ENCODE results near the gene SIPA1L3.

Gene SIPA1L3

DNA sequence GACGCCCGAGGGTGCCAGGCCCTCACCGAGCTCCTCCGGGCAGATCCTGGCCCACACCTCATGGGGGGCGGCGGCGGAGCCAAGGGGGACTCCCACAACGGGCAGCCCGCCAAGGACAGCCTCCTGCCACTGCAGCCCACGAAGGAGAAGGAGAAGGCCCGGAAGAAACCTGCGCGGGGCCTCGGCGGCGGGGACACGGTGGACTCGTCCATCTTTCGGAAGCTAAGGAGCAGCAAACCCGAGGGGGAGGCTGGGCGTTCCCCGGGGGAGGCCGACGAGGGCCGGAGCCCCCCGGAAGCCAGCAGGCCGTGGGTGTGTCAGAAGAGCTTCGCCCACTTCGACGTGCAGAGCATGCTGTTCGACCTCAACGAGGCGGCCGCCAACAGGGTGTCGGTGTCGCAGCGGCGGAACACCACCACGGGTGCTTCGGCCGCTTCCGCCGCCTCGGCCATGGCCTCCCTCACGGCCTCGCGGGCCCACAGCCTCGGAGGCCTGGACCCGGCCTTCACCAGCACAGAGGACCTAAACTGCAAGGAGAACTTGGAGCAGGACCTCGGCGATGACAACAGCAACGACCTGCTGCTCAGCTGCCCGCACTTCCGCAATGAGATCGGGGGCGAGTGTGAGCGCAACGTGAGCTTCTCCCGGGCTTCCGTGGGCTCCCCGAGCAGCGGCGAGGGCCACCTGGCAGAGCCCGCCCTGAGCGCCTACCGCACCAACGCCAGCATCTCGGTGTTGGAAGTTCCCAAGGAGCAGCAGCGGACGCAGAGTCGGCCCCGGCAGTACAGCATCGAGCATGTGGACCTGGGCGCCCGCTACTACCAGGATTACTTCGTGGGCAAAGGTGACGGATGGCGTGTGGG is 175.5 kb downstream of the SIPA1L3 start:
- Histone ChIP-seq H3K4me3 (ENCODE audit: control insufficient read depth in 1 of 7, extremely low read depth in 1 of 7, insufficient read depth in 4 of 7, low read depth in 2 of 7, low read length in 6 of 7) (no peak overlapping the region), H3K4me1 (ENCODE audit: control extremely low read depth in 1 of 4, control insufficient read depth in 4 of 4, insufficient read depth in 4 of 4, low read length in 3 of 4) (peaks cover 0 to 7% (median 3%) of the 10 kb centered on the region in 4 experiments), H3K36me3 (ENCODE audit: control insufficient read depth in 4 of 4, insufficient read depth in 4 of 4, low read length in 3 of 4) (peaks cover 6 to 46% (median 27%) of the 10 kb centered on the region in 4 experiments), H3K9me3 (ENCODE audit: control extremely low read depth in 1 of 5, control insufficient read depth in 4 of 5, insufficient read depth in 2 of 5, low read depth in 1 of 5, low read length in 4 of 5) (no peaks in the 10 kb centered on the region), H3K27me3 (replicated peaks in 2 of 5; ENCODE audit: control insufficient read depth in 4 of 5, insufficient read depth in 5 of 5, low read length in 4 of 5) (no peaks in the 10 kb centered on the region), H3K27ac (ENCODE audit: insufficient read depth in 1 of 2, low read depth in 1 of 2, low read length in 2 of 2, poor library complexity in 1 of 2, severe bottlenecking in 2 of 2) (no peak overlapping the region)
- ChIA-PET CTCF (interaction anchor here (1.4 to 2.2 kb wide), 2 partner anchors 12 kb away, joined by 4 to 6 read pairs; no protein-coding TSS in a partner anchor), POLR2A (no interaction called here)
- DNase-seq = no peak
- 98% methylated on average over 66 of the region's 78 CpGs for WGBS (ENCODE audit: insufficient coverage)

DNA sequence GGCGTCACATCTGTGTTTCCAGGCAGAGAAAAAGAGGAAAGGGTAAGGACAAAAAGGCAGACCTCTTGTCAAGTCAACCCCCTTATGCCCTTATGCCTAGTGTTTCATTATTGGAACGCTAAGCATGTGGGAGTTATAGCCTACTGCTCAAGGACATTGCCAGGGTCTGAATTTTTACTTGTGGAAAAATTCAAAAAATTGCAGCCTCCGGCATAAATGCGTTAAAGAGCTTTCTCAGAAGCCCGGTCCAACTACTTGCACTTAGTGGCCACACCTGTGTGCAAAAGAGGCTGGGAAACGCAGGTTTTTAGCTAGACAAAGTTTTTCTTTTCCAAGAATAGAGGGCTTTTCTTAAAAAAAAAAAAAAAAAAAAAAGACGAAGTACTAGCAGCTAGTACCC is 177.2 kb downstream of the SIPA1L3 start:
- ChIA-PET CTCF (interaction anchor here (1.4 to 2.5 kb wide), 2 partner anchors 10 to 11 kb away, joined by 4 to 10 read pairs; no protein-coding TSS in a partner anchor), POLR2A (interaction anchor here (0.6 kb wide), 1 partner anchor 174 kb away, joined by 3 read pairs; no protein-coding TSS in a partner anchor)
- Histone ChIP-seq H3K9me3 (ENCODE audit: control extremely low read depth in 1 of 5, control insufficient read depth in 4 of 5, insufficient read depth in 2 of 5, low read depth in 1 of 5, low read length in 4 of 5) (no peaks in the 10 kb centered on the region), H3K27me3 (replicated peaks in 2 of 5; ENCODE audit: control insufficient read depth in 4 of 5, insufficient read depth in 5 of 5, low read length in 4 of 5) (no peaks in the 10 kb centered on the region), H3K36me3 (ENCODE audit: control insufficient read depth in 4 of 4, insufficient read depth in 4 of 4, low read length in 3 of 4) (peaks cover 14 to 60% (median 33%) of the 10 kb centered on the region in 4 experiments), H3K4me1 (ENCODE audit: control extremely low read depth in 1 of 4, control insufficient read depth in 4 of 4, insufficient read depth in 4 of 4, low read length in 3 of 4) (peaks cover 0 to 7% (median 3%) of the 10 kb centered on the region in 4 experiments), H3K4me3 (ENCODE audit: control insufficient read depth in 1 of 7, extremely low read depth in 1 of 7, insufficient read depth in 4 of 7, low read depth in 2 of 7, low read length in 6 of 7) (no peak overlapping the region), H3K27ac (ENCODE audit: insufficient read depth in 1 of 2, low read depth in 1 of 2, low read length in 2 of 2, poor library complexity in 1 of 2, severe bottlenecking in 2 of 2) (no peak overlapping the region)
- WGBS (ENCODE audit: insufficient coverage) = 99% methylated on average over 6 of the region's 7 CpGs
- no peak for DNase-seq

DNA sequence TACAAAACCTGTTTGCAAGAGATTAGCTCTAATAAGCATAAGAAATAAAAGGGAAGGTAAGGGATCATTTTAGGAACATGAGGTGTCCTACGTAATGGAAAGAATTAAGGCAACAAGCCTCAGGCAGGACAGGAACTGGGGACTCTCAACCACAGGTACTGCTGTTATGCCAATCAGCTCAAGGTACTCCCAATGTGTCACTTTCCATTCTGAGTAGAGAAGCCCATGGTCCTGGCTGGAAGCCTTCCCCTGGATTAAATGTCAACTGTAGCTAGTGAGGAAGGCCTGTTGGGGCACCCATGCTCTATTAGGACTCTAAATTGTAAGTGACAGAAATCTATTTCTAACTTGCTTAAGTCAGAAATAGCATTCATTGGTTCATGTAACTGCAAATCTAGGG is 182.4 kb downstream of the SIPA1L3 start:
- H3K27me3 ChIP-seq (replicated peaks in 2 of 5; ENCODE audit: control insufficient read depth in 4 of 5, insufficient read depth in 5 of 5, low read length in 4 of 5) = no peaks in the 10 kb centered on the region
- no peak overlapping the region for H3K27ac ChIP-seq (ENCODE audit: insufficient read depth in 1 of 2, low read depth in 1 of 2, low read length in 2 of 2, poor library complexity in 1 of 2, severe bottlenecking in 2 of 2)
- DNase-seq = no peak
- H3K36me3 ChIP-seq (ENCODE audit: control insufficient read depth in 4 of 4, insufficient read depth in 4 of 4, low read length in 3 of 4) = peaks cover 15 to 62% (median 39%) of the 10 kb centered on the region in 4 experiments
- ChIA-PET POLR2A (no interaction called here), CTCF (interaction anchor here (0.9 to 2.0 kb wide), 5 partner anchors 23 to 192 kb away, joined by 3 to 8 read pairs (median 3); no protein-coding TSS in a partner anchor)
- H3K9me3 ChIP-seq (ENCODE audit: control extremely low read depth in 1 of 5, control insufficient read depth in 4 of 5, insufficient read depth in 2 of 5, low read depth in 1 of 5, low read length in 4 of 5) = no peaks in the 10 kb centered on the region
- H3K4me1 ChIP-seq (ENCODE audit: control extremely low read depth in 1 of 4, control insufficient read depth in 4 of 4, insufficient read depth in 4 of 4, low read length in 3 of 4) = no peaks in the 10 kb centered on the region
- H3K4me3 ChIP-seq (ENCODE audit: control insufficient read depth in 1 of 7, extremely low read depth in 1 of 7, insufficient read depth in 4 of 7, low read depth in 2 of 7, low read length in 6 of 7) = no peak overlapping the region
- WGBS (ENCODE audit: insufficient coverage) = 17% methylated on average over 1 of the region's 1 CpG

DNA sequence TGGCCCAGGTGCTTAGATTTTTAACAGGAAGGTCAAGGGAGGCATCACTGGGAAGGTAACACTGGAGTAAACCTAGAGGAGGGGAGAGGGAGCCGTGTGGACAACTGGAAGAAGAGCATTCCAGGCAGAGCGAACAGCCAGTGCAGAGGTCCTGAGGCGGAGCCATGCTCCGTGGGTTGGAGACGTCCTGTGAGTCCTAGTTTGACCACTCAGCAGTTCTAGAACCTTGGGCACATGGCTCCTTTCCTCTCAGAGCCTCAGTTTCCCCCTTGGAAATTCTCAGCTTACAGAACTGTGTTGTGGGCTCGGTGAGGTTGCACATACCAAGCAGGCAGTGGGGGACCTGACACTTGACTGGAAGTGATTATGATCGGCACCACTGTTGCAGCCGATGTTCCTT is 186.1 kb downstream of the SIPA1L3 start:
- CTCF ChIA-PET = interaction anchor here (0.8 to 3.5 kb wide), 3 partner anchors 161 to 192 kb away, joined by 3 to 41 read pairs (median 18); partner anchors contain the start of genes SIPA1L3 and WDR87
- DNase-seq = no peak
- WGBS (ENCODE audit: insufficient coverage) = 95% methylated on average over 6 of the region's 8 CpGs
- POLR2A ChIA-PET = no interaction called here
- Histone ChIP-seq H3K27ac (ENCODE audit: insufficient read depth in 1 of 2, low read depth in 1 of 2, low read length in 2 of 2, poor library complexity in 1 of 2, severe bottlenecking in 2 of 2) (no peak overlapping the region), H3K4me3 (ENCODE audit: control insufficient read depth in 1 of 7, extremely low read depth in 1 of 7, insufficient read depth in 4 of 7, low read depth in 2 of 7, low read length in 6 of 7) (no peak overlapping the region), H3K27me3 (replicated peaks in 2 of 5; ENCODE audit: control insufficient read depth in 4 of 5, insufficient read depth in 5 of 5, low read length in 4 of 5) (no peaks in the 10 kb centered on the region), H3K9me3 (ENCODE audit: control extremely low read depth in 1 of 5, control insufficient read depth in 4 of 5, insufficient read depth in 2 of 5, low read depth in 1 of 5, low read length in 4 of 5) (no peaks in the 10 kb centered on the region), H3K36me3 (ENCODE audit: control insufficient read depth in 4 of 4, insufficient read depth in 4 of 4, low read length in 3 of 4) (peaks cover 11 to 52% (median 35%) of the 10 kb centered on the region in 4 experiments), H3K4me1 (ENCODE audit: control extremely low read depth in 1 of 4, control insufficient read depth in 4 of 4, insufficient read depth in 4 of 4, low read length in 3 of 4) (peaks cover 0 to 4% (median 1%) of the 10 kb centered on the region in 4 experiments)

DNA sequence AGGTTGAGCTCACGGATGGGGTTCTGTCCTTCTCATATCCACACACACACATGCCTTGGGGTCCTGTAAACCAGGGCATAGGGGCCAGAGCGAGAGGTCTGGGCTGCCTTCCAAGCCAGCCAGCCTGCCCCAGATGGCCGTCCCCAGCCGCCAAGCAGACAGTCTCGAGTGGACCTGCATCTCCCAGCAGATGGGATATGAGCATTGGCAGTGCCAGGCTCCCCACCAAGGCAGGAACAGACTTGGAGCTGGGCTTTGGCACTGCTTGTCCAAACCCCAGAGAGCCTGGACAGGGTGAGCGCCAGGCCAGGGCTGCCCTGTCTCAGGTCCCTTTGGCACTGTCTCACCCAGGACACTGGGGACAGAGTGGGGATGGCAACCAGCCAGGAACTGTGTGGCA is 186.6 kb downstream of the SIPA1L3 start:
- CTCF ChIA-PET = interaction anchor here (0.8 to 3.5 kb wide), 6 partner anchors 10 to 196 kb away, joined by 3 to 41 read pairs (median 6); partner anchors contain the start of genes SIPA1L3 and WDR87
- 98% methylated on average over 6 of the region's 6 CpGs for WGBS (ENCODE audit: insufficient coverage)
- Histone ChIP-seq H3K27ac (ENCODE audit: insufficient read depth in 1 of 2, low read depth in 1 of 2, low read length in 2 of 2, poor library complexity in 1 of 2, severe bottlenecking in 2 of 2) (no peak overlapping the region), H3K4me1 (ENCODE audit: control extremely low read depth in 1 of 4, control insufficient read depth in 4 of 4, insufficient read depth in 4 of 4, low read length in 3 of 4) (peaks cover 0 to 4% (median 1%) of the 10 kb centered on the region in 4 experiments), H3K27me3 (replicated peaks in 2 of 5; ENCODE audit: control insufficient read depth in 4 of 5, insufficient read depth in 5 of 5, low read length in 4 of 5) (no peaks in the 10 kb centered on the region), H3K4me3 (ENCODE audit: control insufficient read depth in 1 of 7, extremely low read depth in 1 of 7, insufficient read depth in 4 of 7, low read depth in 2 of 7, low read length in 6 of 7) (no peak overlapping the region), H3K9me3 (ENCODE audit: control extremely low read depth in 1 of 5, control insufficient read depth in 4 of 5, insufficient read depth in 2 of 5, low read depth in 1 of 5, low read length in 4 of 5) (no peaks in the 10 kb centered on the region), H3K36me3 (ENCODE audit: control insufficient read depth in 4 of 4, insufficient read depth in 4 of 4, low read length in 3 of 4) (peaks cover 10 to 48% (median 32%) of the 10 kb centered on the region in 4 experiments)
- no peak for DNase-seq
- POLR2A ChIA-PET = no interaction called here

DNA sequence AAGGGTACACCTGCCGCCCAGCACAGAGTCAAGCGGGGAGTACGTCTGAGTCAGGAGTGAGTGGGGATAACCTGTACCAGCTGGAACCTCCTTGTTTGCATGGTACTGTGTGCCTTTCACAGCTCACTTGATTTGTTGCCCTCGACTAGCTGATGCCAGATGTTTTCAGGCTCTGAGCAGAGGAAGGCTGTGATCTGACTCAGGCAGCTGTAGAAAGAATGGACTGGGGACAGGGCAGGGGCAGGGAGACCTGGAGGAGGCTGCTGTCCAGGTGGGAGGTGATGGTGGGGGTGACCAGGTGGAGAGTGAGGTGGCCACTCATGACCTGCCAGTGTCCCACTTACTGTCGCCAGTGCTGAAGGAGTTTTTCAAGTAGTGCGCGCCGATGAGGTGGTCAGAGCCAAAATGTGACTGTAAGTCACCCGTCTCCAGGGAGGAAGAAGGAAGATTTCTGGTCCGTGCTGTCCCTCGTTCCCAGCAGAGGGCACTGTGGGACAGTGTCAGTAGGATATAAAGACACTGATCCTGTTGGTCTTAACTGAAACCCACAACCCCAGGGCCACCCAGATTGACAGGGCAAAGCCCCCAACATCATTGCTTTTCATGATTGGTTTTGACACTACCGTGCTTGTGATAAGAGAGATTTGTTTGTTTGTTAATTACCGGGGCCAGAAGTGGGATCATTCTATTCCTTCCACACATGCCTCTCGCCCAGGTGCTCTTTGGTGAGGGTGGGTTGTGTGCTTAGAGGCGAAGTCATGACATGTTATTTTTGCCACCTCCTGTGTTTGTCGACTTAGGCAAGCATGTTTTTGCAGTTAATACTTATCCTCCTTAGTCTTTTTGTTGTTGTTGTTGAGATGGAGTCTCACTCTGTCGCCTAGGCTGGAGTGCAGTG is 188.7 kb downstream of the SIPA1L3 start:
- POLR2A ChIA-PET = no interaction called here
- H3K4me3 ChIP-seq (ENCODE audit: control insufficient read depth in 1 of 7, extremely low read depth in 1 of 7, insufficient read depth in 4 of 7, low read depth in 2 of 7, low read length in 6 of 7) = no peak overlapping the region
- CTCF ChIA-PET = interaction anchor here (0.9 to 3.5 kb wide), 14 partner anchors 8 to 214 kb away, joined by 3 to 41 read pairs (median 6); partner anchors contain the start of genes SIPA1L3 and WDR87
- WGBS (ENCODE audit: insufficient coverage) = 62% methylated on average over 11 of the region's 17 CpGs
- peak; percentile 64 to 87 (median 81) for DNase-seq
- H3K9me3 ChIP-seq (ENCODE audit: control extremely low read depth in 1 of 5, control insufficient read depth in 4 of 5, insufficient read depth in 2 of 5, low read depth in 1 of 5, low read length in 4 of 5) = peaks cover 0 to 10% (median 6%) of the 10 kb centered on the region in 5 experiments
- peak overlapping the region in 1 of 2 experiments; percentile 17 for H3K27ac ChIP-seq (ENCODE audit: insufficient read depth in 1 of 2, low read depth in 1 of 2, low read length in 2 of 2, poor library complexity in 1 of 2, severe bottlenecking in 2 of 2)
- peaks cover 0 to 4% (median 1%) of the 10 kb centered on the region in 4 experiments for H3K4me1 ChIP-seq (ENCODE audit: control extremely low read depth in 1 of 4, control insufficient read depth in 4 of 4, insufficient read depth in 4 of 4, low read length in 3 of 4)
- no peaks in the 10 kb centered on the region for H3K27me3 ChIP-seq (replicated peaks in 2 of 5; ENCODE audit: control insufficient read depth in 4 of 5, insufficient read depth in 5 of 5, low read length in 4 of 5)
- H3K36me3 ChIP-seq (ENCODE audit: control insufficient read depth in 4 of 4, insufficient read depth in 4 of 4, low read length in 3 of 4) = peaks cover 5 to 46% (median 31%) of the 10 kb centered on the region in 4 experiments

Data from common myeloid progenitor, CD34-positive (primary cell).